NOMO-1 (cell line): ENCODE data around the gene RYR1.

ENCODE experiments used
- DNase-seq, 2 experiments: peaks; one replicate each; lab custom pipeline; 2025; ENCODE audit not compliant: unreplicated experiment in 2 of 2; lab: John Stamatoyannopoulos, UW

Gene RYR1

GRCh38 chr19:38433268-38433733 lies at the start of gene RYR1:
Gene RYR1 (plus strand): TSS chr19:38433691. CDS start chr19:38433830, 139 bp downstream.
- peak in 1 of 2 experiments; percentile 21 for DNase-seq

GRCh38 chr19:38383743-38384142 lies 49.7 kb upstream of the RYR1 start:
- no peak for DNase-seq

GRCh38 chr19:38384209-38385027 lies 49.1 kb upstream of the RYR1 start:
- DNase-seq: no peak

GRCh38 chr19:38385057-38385803 lies 48.3 kb upstream of the RYR1 start:
- no peak for DNase-seq

- DNase-seq: no peak
Observed at GRCh38 chr19:38385804-38386257, 47.7 kb upstream of the RYR1 start.

GRCh38 chr19:38386300-38386970 lies 47.1 kb upstream of the RYR1 start:
- DNase-seq: no peak

GRCh38 chr19:38386971-38387549 lies 46.4 kb upstream of the RYR1 start:
- DNase-seq: peak; percentile 41 to 62

- DNase-seq: peak; percentile 54 to 62
Observed at GRCh38 chr19:38387550-38388348, 45.7 kb upstream of the RYR1 start, which contains the start of gene GGN. Gene GGN (minus strand): TSS chr19:38388034. CDS start chr19:38387261, 773 bp downstream.

- DNase-seq: no peak
Observed at GRCh38 chr19:38388349-38389100, 45.0 kb upstream of the RYR1 start, which contains the start of gene SPRED3. Gene SPRED3 (plus strand): TSS chr19:38388697. CDS start chr19:38390303, 1,606 bp downstream.

- DNase-seq: no peak
Observed at GRCh38 chr19:38389101-38389925, 44.2 kb upstream of the RYR1 start.

GRCh38 chr19:38389957-38390924 lies 43.2 kb upstream of the RYR1 start:
- DNase-seq: no peak

- no peak for DNase-seq
Observed at GRCh38 chr19:38391911-38392464, 41.5 kb upstream of the RYR1 start.

- no peak for DNase-seq
Observed at GRCh38 chr19:38392707-38393308, 40.7 kb upstream of the RYR1 start.

- no peak for DNase-seq
Observed at GRCh38 chr19:38394488-38394887, 39.0 kb upstream of the RYR1 start.

- no peak for DNase-seq
Observed at GRCh38 chr19:38395381-38396114, 37.9 kb upstream of the RYR1 start.

GRCh38 chr19:38399081-38399480 lies 34.4 kb upstream of the RYR1 start:
- DNase-seq: no peak
